ENCODE results near the gene ANKRD40. TPM values are rescaled to one million over a fixed set of nuclear protein-coding genes. Genes with fewer than 3 reads are reported as not detected.

The ANKRD40 gene
- total RNA-seq, 1 experiment from 2014 or later = 33.5 TPM

GRCh38 chr17:50672071-50672470, 35.6 kb downstream of the ANKRD40 start:
- Histone ChIP-seq H3K9me2 (ENCODE audit: insufficient read depth) (no peaks in the 10 kb centered on the region), H3K27ac (no peak overlapping the region), H3K79me2 (ENCODE audit: low read depth) (no peaks in the 10 kb centered on the region), H3K4me3 (no peak overlapping the region), H4K20me1 (ENCODE audit: insufficient read depth) (no peaks in the 10 kb centered on the region), H3K36me3 (ENCODE audit: low read depth) (peaks cover 64% of the 10 kb centered on the region), H3F3A (ENCODE audit: insufficient read depth, low read depth) (peaks cover 81% of the 10 kb centered on the region), H2AFZ (no peak overlapping the region), H3K4me2 (no peak overlapping the region), H3K27me3 (ENCODE audit: insufficient read depth, low read depth) (no peaks in the 10 kb centered on the region), H3K9me3 (ENCODE audit: insufficient read depth, low read depth) (no peaks in the 10 kb centered on the region), H3K4me1 (replicated peaks; ENCODE audit: insufficient read depth) (peaks cover 50% of the 10 kb centered on the region)
- ChIA-PET CTCF (interaction anchor here (1.0 kb wide), 1 partner anchor 35 kb away, joined by 3 read pairs; no protein-coding TSS in a partner anchor), POLR2A (ENCODE audit: unreplicated experiment) (no interaction called here)
- BruUV-seq (replicated peaks) = no TSS peak
- no peak for DNase-seq
- TF ChIP-seq EZH2 (IDR thresholded peaks at IDR 0.05; ENCODE audit: low read depth) (no peak), CTCF (conservative IDR thresholded peaks at IDR 0.05) (no peak)
- intact Hi-C loops (cut with micrococcal nuclease; ENCODE audit: unreplicated experiment) = no loop called here

GRCh38 chr17:50668838-50669581, 38.7 kb downstream of the ANKRD40 start:
- TF ChIP-seq CTCF (conservative IDR thresholded peaks at IDR 0.05) = no peak
- no peak for TF ChIP-seq EZH2 (IDR thresholded peaks at IDR 0.05; ENCODE audit: low read depth)
- intact Hi-C loops (cut with micrococcal nuclease; ENCODE audit: unreplicated experiment) = no loop called here
- no peaks in the 10 kb centered on the region for H3K9me2 ChIP-seq (ENCODE audit: insufficient read depth)
- ChIA-PET CTCF (interaction anchor here (0.6 kb wide), 1 partner anchor 149 kb away, joined by 3 read pairs; no protein-coding TSS in a partner anchor), POLR2A (ENCODE audit: unreplicated experiment) (no interaction called here)
- H3K9me3 ChIP-seq (ENCODE audit: insufficient read depth, low read depth) = no peaks in the 10 kb centered on the region
- H3K4me2 ChIP-seq = peak overlapping the region; percentile 51
- H4K20me1 ChIP-seq (ENCODE audit: insufficient read depth) = no peaks in the 10 kb centered on the region
- no peak overlapping the region for H2AFZ ChIP-seq
- no TSS peak for BruUV-seq (replicated peaks)
- H3K27me3 ChIP-seq (ENCODE audit: insufficient read depth, low read depth) = no peaks in the 10 kb centered on the region
- no peak for DNase-seq
- peak overlapping the region; percentile 77 for H3K27ac ChIP-seq
- peaks cover 54% of the 10 kb centered on the region for H3K36me3 ChIP-seq (ENCODE audit: low read depth)
- peaks cover 58% of the 10 kb centered on the region for H3K4me1 ChIP-seq (replicated peaks; ENCODE audit: insufficient read depth)
- H3F3A ChIP-seq (ENCODE audit: insufficient read depth, low read depth) = peaks cover 93% of the 10 kb centered on the region
- no peaks in the 10 kb centered on the region; the same call in 1 of the 2 replicates for H3K79me2 ChIP-seq (ENCODE audit: low read depth)
- no peak overlapping the region for H3K4me3 ChIP-seq

GRCh38 chr17:50668025-50668837, 39.5 kb downstream of the ANKRD40 start:
- peak overlapping the region; percentile 51 for H3K4me2 ChIP-seq
- peaks cover 6% of the 10 kb centered on the region; the same call in 1 of the 2 replicates for H3K79me2 ChIP-seq (ENCODE audit: low read depth)
- no peak overlapping the region for H3K4me3 ChIP-seq
- peaks cover 49% of the 10 kb centered on the region for H3K36me3 ChIP-seq (ENCODE audit: low read depth)
- H2AFZ ChIP-seq = no peak overlapping the region
- H3K27ac ChIP-seq = peak overlapping the region; percentile 77
- intact Hi-C loops (cut with micrococcal nuclease; ENCODE audit: unreplicated experiment) = no loop called here
- peak in 1 of 2 experiments; percentile 25 for DNase-seq
- peaks cover 95% of the 10 kb centered on the region for H3F3A ChIP-seq (ENCODE audit: insufficient read depth, low read depth)
- CTCF ChIA-PET = interaction anchor here (0.6 kb wide), 1 partner anchor 150 kb away, joined by 3 read pairs; no protein-coding TSS in a partner anchor
- BruUV-seq (replicated peaks) = TSS peak; percentile 82
- no peaks in the 10 kb centered on the region for H3K9me2 ChIP-seq (ENCODE audit: insufficient read depth)
- no peaks in the 10 kb centered on the region for H4K20me1 ChIP-seq (ENCODE audit: insufficient read depth)
- POLR2A ChIA-PET (ENCODE audit: unreplicated experiment) = no interaction called here
- H3K9me3 ChIP-seq (ENCODE audit: insufficient read depth, low read depth) = no peaks in the 10 kb centered on the region
- no peaks in the 10 kb centered on the region for H3K27me3 ChIP-seq (ENCODE audit: insufficient read depth, low read depth)
- TF ChIP-seq EZH2 (IDR thresholded peaks at IDR 0.05; ENCODE audit: low read depth) (no peak), CTCF (conservative IDR thresholded peaks at IDR 0.05) (no peak)
- H3K4me1 ChIP-seq (replicated peaks; ENCODE audit: insufficient read depth) = peaks cover 65% of the 10 kb centered on the region

Measured in PC-9 (cell line).